ENCODE results near the gene LMCD1.

- TF ChIP-seq POLR2AphosphoS5 (IDR thresholded peaks at IDR 0.05) (no peak), CTCF (IDR thresholded peaks at IDR 0.05) (no peak)
Measured at GRCh38 chr3:8576841-8577571, 75.4 kb downstream of the LMCD1 start.

Measured in sigmoid colon (tissue), 4 donors.